Measurements from ENCODE around the gene KRT33A. TPM values are rescaled to one million over a fixed set of nuclear protein-coding genes. Genes with fewer than 3 reads are reported as not detected.
"Not testable (repeated sequence)": the region's sequence is repeated elsewhere in the genome, so short reads cannot be mapped to it uniquely, and the experiment has no call there.

Gene KRT33A
- total and polyA plus RNA-seq, 4 donors: not detected

DNA sequence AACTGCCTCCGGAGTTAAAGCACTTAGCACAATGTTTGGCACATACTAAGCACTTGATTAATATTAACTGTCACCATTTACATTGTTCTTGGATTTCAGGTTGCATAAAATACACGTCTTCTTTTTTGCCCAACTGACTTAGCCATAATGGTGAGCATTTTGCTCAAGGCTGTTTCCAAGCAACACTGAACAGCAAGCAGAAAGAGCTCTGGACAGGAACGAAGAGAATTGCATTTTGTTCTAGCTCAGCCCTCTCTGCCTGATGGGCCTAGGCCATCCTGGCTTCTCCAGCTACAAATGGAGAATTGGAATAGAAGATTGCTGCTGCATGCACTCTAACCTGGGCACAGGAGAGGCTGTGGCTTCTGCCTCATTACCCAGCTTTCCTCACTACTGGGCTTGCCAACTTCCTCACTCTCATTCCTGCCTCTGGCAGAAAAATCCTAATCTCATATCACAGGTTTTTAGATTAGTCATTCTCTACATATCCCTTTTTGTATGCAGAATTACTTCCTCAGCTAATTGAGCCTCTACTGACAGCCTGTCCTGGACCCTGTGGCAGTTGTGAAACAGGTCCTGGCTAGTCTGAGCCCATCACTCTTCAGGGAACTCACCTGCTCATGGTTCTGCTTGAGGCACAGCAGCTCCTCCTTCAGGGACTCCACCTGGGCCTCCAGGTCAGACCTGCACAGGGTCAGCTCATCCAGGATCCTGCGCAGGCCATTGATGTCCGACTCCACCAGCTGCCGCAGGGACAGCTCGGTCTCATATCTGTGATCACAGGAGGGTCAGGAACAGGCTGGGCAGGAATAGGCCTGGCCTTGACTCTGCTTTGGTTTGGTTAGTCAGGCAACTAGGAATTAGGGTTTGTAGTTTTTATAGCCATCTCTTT lies 2.5 kb downstream of the KRT33A start:
- Histone ChIP-seq H3K9me3 (ENCODE audit: control insufficient read depth in 4 of 4, low read length in 3 of 4) (no peaks in the 10 kb centered on the region), H3K4me3 (ENCODE audit: low read depth in 1 of 3, low read length in 3 of 3) (no peak overlapping the region), H3K9ac (ENCODE audit: low read depth in 1 of 2, low read length in 2 of 2) (no peak overlapping the region), H3K4me1 (ENCODE audit: control insufficient read depth in 4 of 4, insufficient read depth in 4 of 4, low read length in 3 of 4) (no peaks in the 10 kb centered on the region), H3K27ac (ENCODE audit: low read depth in 1 of 2, low read length in 2 of 2) (no peak overlapping the region), H3K36me3 (ENCODE audit: control insufficient read depth in 4 of 4, insufficient read depth in 3 of 4, low read depth in 1 of 4, low read length in 3 of 4) (no peaks in the 10 kb centered on the region), H3K27me3 (ENCODE audit: control insufficient read depth in 4 of 4, insufficient read depth in 4 of 4, low read length in 3 of 4) (no peaks in the 10 kb centered on the region)
- TF ChIP-seq, protein P1, sequence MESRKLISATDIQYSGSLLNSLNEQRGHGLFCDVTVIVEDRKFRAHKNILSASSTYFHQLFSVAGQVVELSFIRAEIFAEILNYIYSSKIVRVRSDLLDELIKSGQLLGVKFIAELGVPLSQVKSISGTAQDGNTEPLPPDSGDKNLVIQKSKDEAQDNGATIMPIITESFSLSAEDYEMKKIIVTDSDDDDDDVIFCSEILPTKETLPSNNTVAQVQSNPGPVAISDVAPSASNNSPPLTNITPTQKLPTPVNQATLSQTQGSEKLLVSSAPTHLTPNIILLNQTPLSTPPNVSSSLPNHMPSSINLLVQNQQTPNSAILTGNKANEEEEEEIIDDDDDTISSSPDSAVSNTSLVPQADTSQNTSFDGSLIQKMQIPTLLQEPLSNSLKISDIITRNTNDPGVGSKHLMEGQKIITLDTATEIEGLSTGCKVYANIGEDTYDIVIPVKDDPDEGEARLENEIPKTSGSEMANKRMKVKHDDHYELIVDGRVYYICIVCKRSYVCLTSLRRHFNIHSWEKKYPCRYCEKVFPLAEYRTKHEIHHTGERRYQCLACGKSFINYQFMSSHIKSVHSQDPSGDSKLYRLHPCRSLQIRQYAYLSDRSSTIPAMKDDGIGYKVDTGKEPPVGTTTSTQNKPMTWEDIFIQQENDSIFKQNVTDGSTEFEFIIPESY (IDR thresholded peaks at IDR 0.05): no peak
- TF ChIP-seq, protein P2, sequence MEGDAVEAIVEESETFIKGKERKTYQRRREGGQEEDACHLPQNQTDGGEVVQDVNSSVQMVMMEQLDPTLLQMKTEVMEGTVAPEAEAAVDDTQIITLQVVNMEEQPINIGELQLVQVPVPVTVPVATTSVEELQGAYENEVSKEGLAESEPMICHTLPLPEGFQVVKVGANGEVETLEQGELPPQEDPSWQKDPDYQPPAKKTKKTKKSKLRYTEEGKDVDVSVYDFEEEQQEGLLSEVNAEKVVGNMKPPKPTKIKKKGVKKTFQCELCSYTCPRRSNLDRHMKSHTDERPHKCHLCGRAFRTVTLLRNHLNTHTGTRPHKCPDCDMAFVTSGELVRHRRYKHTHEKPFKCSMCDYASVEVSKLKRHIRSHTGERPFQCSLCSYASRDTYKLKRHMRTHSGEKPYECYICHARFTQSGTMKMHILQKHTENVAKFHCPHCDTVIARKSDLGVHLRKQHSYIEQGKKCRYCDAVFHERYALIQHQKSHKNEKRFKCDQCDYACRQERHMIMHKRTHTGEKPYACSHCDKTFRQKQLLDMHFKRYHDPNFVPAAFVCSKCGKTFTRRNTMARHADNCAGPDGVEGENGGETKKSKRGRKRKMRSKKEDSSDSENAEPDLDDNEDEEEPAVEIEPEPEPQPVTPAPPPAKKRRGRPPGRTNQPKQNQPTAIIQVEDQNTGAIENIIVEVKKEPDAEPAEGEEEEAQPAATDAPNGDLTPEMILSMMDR (IDR thresholded peaks at IDR 0.05; ENCODE audit: low read depth, low read length, missing input control): no peak
- TF ChIP-seq, protein P3, sequence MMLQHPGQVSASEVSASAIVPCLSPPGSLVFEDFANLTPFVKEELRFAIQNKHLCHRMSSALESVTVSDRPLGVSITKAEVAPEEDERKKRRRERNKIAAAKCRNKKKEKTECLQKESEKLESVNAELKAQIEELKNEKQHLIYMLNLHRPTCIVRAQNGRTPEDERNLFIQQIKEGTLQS (IDR thresholded peaks at IDR 0.05): no peak
- TF ChIP-seq TAF1 (conservative IDR thresholded peaks at IDR 0.05) (no peak), FOXA2 (IDR thresholded peaks at IDR 0.05) (no peak)
- WGBS: 88% methylated on average over 7 of the region's 7 CpGs
- no peak for DNase-seq (ENCODE audit: low spot score)

DNA sequence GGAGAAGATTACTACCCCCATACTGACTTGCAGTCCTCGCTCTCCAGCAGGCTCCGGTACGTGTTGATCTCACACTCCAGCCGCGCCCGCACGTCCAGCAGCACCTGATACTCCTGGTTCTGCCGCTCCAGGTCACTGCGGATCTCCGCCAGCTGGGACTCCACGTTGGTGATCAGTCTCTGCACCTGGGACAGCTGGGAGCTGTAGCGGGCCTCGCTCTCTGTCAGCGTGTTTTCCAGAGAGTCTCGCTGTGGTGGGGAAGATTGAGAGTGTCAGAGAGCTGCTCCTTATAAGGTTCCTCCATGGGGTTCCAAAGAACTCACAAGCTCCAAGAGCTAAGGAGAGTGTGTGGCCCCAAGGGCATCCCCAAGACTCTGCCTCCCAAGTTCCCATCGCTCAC lies 4.2 kb downstream of the KRT33A start:
- WGBS: 92% methylated on average over 16 of the region's 16 CpGs
- H3K27me3 ChIP-seq (ENCODE audit: control insufficient read depth in 4 of 4, insufficient read depth in 4 of 4, low read length in 3 of 4); H3K9ac ChIP-seq (ENCODE audit: low read depth in 1 of 2, low read length in 2 of 2): not testable (repeated sequence)

DNA sequence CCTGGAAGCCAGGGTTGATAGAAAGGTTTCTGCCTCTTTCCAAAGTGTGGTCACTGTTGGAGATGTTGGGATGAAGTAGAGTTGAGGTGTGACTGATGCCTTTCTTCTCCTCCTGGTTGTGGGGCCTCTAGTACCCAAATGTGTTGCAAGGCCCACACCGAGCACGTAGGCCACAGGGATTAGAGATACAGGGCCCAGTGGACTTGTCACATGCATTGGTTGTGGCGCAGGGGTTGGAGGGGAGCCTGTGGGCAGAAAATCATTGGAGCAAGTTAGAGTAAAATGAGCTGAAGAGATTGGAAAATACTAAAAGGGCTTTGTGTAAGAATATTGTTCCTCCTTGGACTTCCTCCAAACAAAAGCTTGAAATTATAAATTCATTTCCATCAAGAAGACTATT lies 4.6 kb downstream of the KRT33A start:
- Histone ChIP-seq H3K27me3 (ENCODE audit: control insufficient read depth in 4 of 4, insufficient read depth in 4 of 4, low read length in 3 of 4) (no peaks in the 10 kb centered on the region), H3K27ac (ENCODE audit: low read depth in 1 of 2, low read length in 2 of 2) (no peak overlapping the region), H3K4me3 (ENCODE audit: low read depth in 1 of 3, low read length in 3 of 3) (no peak overlapping the region), H3K36me3 (ENCODE audit: control insufficient read depth in 4 of 4, insufficient read depth in 3 of 4, low read depth in 1 of 4, low read length in 3 of 4) (no peaks in the 10 kb centered on the region), H3K9ac (ENCODE audit: low read depth in 1 of 2, low read length in 2 of 2) (no peak overlapping the region), H3K4me1 (ENCODE audit: control insufficient read depth in 4 of 4, insufficient read depth in 4 of 4, low read length in 3 of 4) (no peaks in the 10 kb centered on the region), H3K9me3 (ENCODE audit: control insufficient read depth in 4 of 4, low read length in 3 of 4) (no peaks in the 10 kb centered on the region)
- no peak for DNase-seq (ENCODE audit: low spot score)
- 94% methylated on average over 3 of the region's 3 CpGs for WGBS
- TF ChIP-seq GABPA (IDR thresholded peaks at IDR 0.05 in 1 of 2, conservative IDR thresholded peaks at IDR 0.05 in 1 of 2): no peak
- TF ChIP-seq, protein P4, sequence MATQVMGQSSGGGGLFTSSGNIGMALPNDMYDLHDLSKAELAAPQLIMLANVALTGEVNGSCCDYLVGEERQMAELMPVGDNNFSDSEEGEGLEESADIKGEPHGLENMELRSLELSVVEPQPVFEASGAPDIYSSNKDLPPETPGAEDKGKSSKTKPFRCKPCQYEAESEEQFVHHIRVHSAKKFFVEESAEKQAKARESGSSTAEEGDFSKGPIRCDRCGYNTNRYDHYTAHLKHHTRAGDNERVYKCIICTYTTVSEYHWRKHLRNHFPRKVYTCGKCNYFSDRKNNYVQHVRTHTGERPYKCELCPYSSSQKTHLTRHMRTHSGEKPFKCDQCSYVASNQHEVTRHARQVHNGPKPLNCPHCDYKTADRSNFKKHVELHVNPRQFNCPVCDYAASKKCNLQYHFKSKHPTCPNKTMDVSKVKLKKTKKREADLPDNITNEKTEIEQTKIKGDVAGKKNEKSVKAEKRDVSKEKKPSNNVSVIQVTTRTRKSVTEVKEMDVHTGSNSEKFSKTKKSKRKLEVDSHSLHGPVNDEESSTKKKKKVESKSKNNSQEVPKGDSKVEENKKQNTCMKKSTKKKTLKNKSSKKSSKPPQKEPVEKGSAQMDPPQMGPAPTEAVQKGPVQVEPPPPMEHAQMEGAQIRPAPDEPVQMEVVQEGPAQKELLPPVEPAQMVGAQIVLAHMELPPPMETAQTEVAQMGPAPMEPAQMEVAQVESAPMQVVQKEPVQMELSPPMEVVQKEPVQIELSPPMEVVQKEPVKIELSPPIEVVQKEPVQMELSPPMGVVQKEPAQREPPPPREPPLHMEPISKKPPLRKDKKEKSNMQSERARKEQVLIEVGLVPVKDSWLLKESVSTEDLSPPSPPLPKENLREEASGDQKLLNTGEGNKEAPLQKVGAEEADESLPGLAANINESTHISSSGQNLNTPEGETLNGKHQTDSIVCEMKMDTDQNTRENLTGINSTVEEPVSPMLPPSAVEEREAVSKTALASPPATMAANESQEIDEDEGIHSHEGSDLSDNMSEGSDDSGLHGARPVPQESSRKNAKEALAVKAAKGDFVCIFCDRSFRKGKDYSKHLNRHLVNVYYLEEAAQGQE (IDR thresholded peaks at IDR 0.05): no peak
- TF ChIP-seq NR2F2 (IDR thresholded peaks at IDR 0.05): no peak
- TF ChIP-seq FOXA2 (IDR thresholded peaks at IDR 0.05): no peak
- TF ChIP-seq HNF4A (conservative IDR thresholded peaks at IDR 0.05): no peak
- no peak for TF ChIP-seq FOXA1 (IDR thresholded peaks at IDR 0.05)
- TF ChIP-seq, protein P1 (IDR thresholded peaks at IDR 0.05): no peak
- TF ChIP-seq HNF4G (IDR thresholded peaks at IDR 0.05): no peak
- no peak for TF ChIP-seq TAF1 (conservative IDR thresholded peaks at IDR 0.05)
- TF ChIP-seq RXRA (IDR thresholded peaks at IDR 0.05): no peak
- no peak for TF ChIP-seq RAD21 (IDR thresholded peaks at IDR 0.05)
- no peak for TF ChIP-seq YY1 (IDR thresholded peaks at IDR 0.05)
- TF ChIP-seq, protein P2 (IDR thresholded peaks at IDR 0.05; ENCODE audit: low read depth, low read length, missing input control): no peak

More for the DNA sequence above, 4.2 kb downstream of the KRT33A start:
- not testable (repeated sequence) for H3K36me3 ChIP-seq (ENCODE audit: control insufficient read depth in 4 of 4, insufficient read depth in 3 of 4, low read depth in 1 of 4, low read length in 3 of 4); H3K4me1 ChIP-seq (ENCODE audit: control insufficient read depth in 4 of 4, insufficient read depth in 4 of 4, low read length in 3 of 4); H3K27ac ChIP-seq (ENCODE audit: low read depth in 1 of 2, low read length in 2 of 2); H3K9me3 ChIP-seq (ENCODE audit: control insufficient read depth in 4 of 4, low read length in 3 of 4); H3K4me3 ChIP-seq (ENCODE audit: low read depth in 1 of 3, low read length in 3 of 3); DNase-seq (ENCODE audit: low spot score)
